B cell (primary cell): ENCODE measurements around the gene CDKN2D. TPM values are rescaled to one million over a fixed set of nuclear protein-coding genes. Genes with fewer than 3 reads are reported as not detected.

Experiments used
- ATAC-seq: fragments of 200-7000 bp; cut with Tn5 transposase; one replicate; pipeline ENCODE4 v1.10.0; 2021; ENCODE audit warnings: low read depth, mild to moderate bottlenecking, moderate number of reproducible peaks, moderate library complexity
- CTCF ChIA-PET: fragments of 350-600 bp; sonication (Branson Sonifier 250); formaldehyde crosslinking; loops from one replicate; lab custom pipeline; 2021; ENCODE audit warnings: antibody characterized with exemption, inconsistent platforms; lab: Charles Lee
- POLR2A ChIA-PET: fragments of 350-600 bp; sonication (Branson Sonifier 250); formaldehyde crosslinking; loops from one replicate; lab custom pipeline; 2021; ENCODE audit warnings: antibody characterized with exemption; lab: Charles Lee
- DNase-seq: peaks from one replicate; pipeline ENCODE4 v3.0.0; 2013
- H2AFZ ChIP-seq: 2 replicates; pipeline ENCODE4 v1.6.1; 2012; ENCODE audit warnings: mild to moderate bottlenecking, low read depth, low read length; ENCODE audit not compliant: insufficient read depth, poor library complexity, severe bottlenecking
- H3K27ac ChIP-seq, 2 donors: 1 replicate in 1 of 2; 2 replicates in 1 of 2; pipeline ENCODE4 v1.5.1; 2012 to 2013; ENCODE audit warnings: low read length in 2 of 2, mild to moderate bottlenecking in 2 of 2, moderate library complexity in 1 of 2
- H3K27me3 ChIP-seq, 4 experiments: fragments of 200-600 bp in 1 of 4; sonication (generic) in 1 of 4; replicated peaks in 1 of 4; 1 replicate in 2 of 4; 2 replicates in 2 of 4; pipeline versions ENCODE4 v1.6.1 to v1.7.0; 2013 to 2016; ENCODE audit warnings: low read length in 3 of 4, mild to moderate bottlenecking in 2 of 4, mixed read lengths in 1 of 4, moderate library complexity in 1 of 4; ENCODE audit not compliant: insufficient read depth in 4 of 4, control insufficient read depth in 3 of 4; ENCODE audit errors: control extremely low read depth in 1 of 4
- H3K36me3 ChIP-seq, 2 experiments: replicated peaks in 1 of 2; 1 replicate in 1 of 2; 2 replicates in 1 of 2; pipeline versions ENCODE4 v1.6.1 to v1.7.1; 2013; ENCODE audit warnings: low read length in 1 of 2; ENCODE audit not compliant: insufficient read depth in 2 of 2, control insufficient read depth in 1 of 2; ENCODE audit errors: control extremely low read depth in 1 of 2, extremely low read depth in 1 of 2
- H3K4me1 ChIP-seq, 2 donors: fragments of 200-600 bp in 1 of 2; sonication (generic) in 1 of 2; 1 replicate in 1 of 2; 2 replicates in 1 of 2; pipeline versions ENCODE4 v1.5.1 to v1.6.1; 2013 to 2017; ENCODE audit warnings: low read length in 2 of 2; ENCODE audit not compliant: control insufficient read depth in 2 of 2, insufficient read depth in 2 of 2
- H3K4me2 ChIP-seq: replicated peaks from 2 replicates; pipeline ENCODE3; 2012; ENCODE audit warnings: mild to moderate bottlenecking, low read depth, low read length; ENCODE audit not compliant: poor library complexity, severe bottlenecking
- H3K4me3 ChIP-seq, 5 experiments: fragments of 200-600 bp in 1 of 5; sonication (generic) in 1 of 5; 1 replicate in 3 of 5; 2 replicates in 2 of 5; pipeline versions ENCODE4 v1.5.1 to v1.7.0; 2011 to 2016; ENCODE audit warnings: low read length in 4 of 5, mild to moderate bottlenecking in 4 of 5, low read depth in 2 of 5, control low read depth in 1 of 5, moderate library complexity in 1 of 5; ENCODE audit not compliant: insufficient read depth in 1 of 5; ENCODE audit errors: control extremely low read depth in 1 of 5, extremely low read depth in 1 of 5
- H3K79me2 ChIP-seq: fragments of 200-600 bp; sonication (generic); one replicate; pipeline ENCODE4 v1.6.0; 2016; ENCODE audit warnings: low read length; ENCODE audit not compliant: control insufficient read depth, insufficient read depth
- H3K9ac ChIP-seq: fragments of 200-600 bp; sonication (generic); 2 replicates; pipeline ENCODE4 v1.6.1; 2017; ENCODE audit warnings: mild to moderate bottlenecking, low read length, moderate library complexity
- H3K9me3 ChIP-seq, 3 donors: one replicate each; pipeline versions ENCODE4 v1.6.1 to v1.7.1; 2013; ENCODE audit warnings: low read length in 2 of 3; ENCODE audit not compliant: control insufficient read depth in 2 of 3, insufficient read depth in 1 of 3; ENCODE audit errors: control extremely low read depth in 1 of 3
- H4K20me1 ChIP-seq: 2 replicates; pipeline ENCODE4 v1.6.0; 2012; ENCODE audit warnings: mild to moderate bottlenecking, low read length; ENCODE audit not compliant: insufficient read depth, control insufficient read depth, poor library complexity, severe bottlenecking
- H3K27ac Mint-ChIP-seq: one replicate; pipeline ENCODE4 v1.8.0; 2021; ENCODE audit warnings: mixed read lengths
- H3K27me3 Mint-ChIP-seq: one replicate; pipeline ENCODE4 v1.8.0; 2021; ENCODE audit warnings: mixed read lengths
- H3K4me1 Mint-ChIP-seq: one replicate; pipeline ENCODE4 v1.8.0; 2021; ENCODE audit warnings: mixed read lengths
- H3K4me3 Mint-ChIP-seq: one replicate; pipeline ENCODE4 v1.8.0; 2021; ENCODE audit warnings: mixed read lengths
- H3K9me3 Mint-ChIP-seq: one replicate; pipeline ENCODE4 v1.8.0; 2022; ENCODE audit warnings: mixed read lengths; ENCODE audit not compliant: insufficient read depth
- CTCF ChIP-seq: fragments of 200-600 bp; IDR thresholded peaks from one replicate; pipeline ENCODE4 v1.8.0; 2022; ENCODE audit warnings: antibody characterized with exemption, mild to moderate bottlenecking
- EZH2 ChIP-seq: IDR thresholded peaks from 2 replicates; pipeline ENCODE4 v1.6.1; 2012; ENCODE audit warnings: borderline replicate concordance, low read depth, mild to moderate bottlenecking, moderate library complexity, low read length; ENCODE audit not compliant: insufficient read depth, poor library complexity, severe bottlenecking
- WGBS: methylation state at CpG from one replicate; pipeline ENCODE4 v1.1.5; 2013; ENCODE audit warnings: missing lambda C conversion rate; ENCODE audit not compliant: insufficient coverage; 5-methylcytosine and 5-hydroxymethylcytosine counted together
- intact Hi-C: fragments of 100-400 bp; cut with micrococcal nuclease; formaldehyde crosslinking; loops from one replicate; pipeline ENCODE4 v1.10.0; 2022
- polyA plus RNA-seq: library from polyadenylated mRNA; depleted of rRNA; stranded (reverse); fragments of >200 nt; gene quantifications from 2 replicates; pipeline ENCODE4 v1.2.3, GENCODE V29; 2012
- total RNA-seq, 2 donors: library from RNA; stranded (reverse); fragments of 120-200 nt in 1 of 2; gene quantifications; 1 replicate in 1 of 2; 2 replicates in 1 of 2; pipeline versions ENCODE4 v1.2.3 to v1.2.4, GENCODE V29; 2013 to 2022

The CDKN2D gene
- total and polyA plus RNA-seq, 2 donors (not counting 1 experiment from before 2014, with no cell fraction given) = 38.4 to 122 TPM

DNA sequence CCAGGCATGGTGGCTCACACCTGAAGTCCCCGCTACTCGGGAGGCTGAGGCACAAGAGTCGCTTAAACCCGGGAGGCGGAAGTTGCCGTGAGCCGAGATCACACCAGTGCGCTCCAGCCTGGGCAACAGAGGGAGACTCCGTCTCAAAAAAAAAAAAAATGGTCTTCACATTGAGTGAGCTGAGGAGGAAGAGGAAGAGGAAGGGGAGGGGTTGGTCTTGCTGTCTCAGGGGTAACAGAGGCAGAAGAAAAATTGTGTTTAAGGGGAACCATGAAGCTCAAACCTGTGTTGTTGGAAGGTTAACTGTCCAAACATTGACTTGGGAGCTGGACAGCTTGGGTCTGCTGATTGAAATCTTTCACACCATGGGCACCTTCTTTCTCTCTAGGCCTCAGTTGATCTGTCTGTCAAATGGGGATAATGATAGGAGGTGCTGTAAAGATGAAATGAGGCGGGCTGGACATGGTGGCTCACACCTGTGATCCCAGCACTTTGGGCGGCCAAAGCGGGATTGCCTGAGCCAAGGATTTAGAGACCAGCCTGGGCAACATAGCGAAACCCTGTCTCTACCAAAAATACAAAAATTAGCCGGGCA is 46.7 kb upstream of the CDKN2D start:
- ChIA-PET POLR2A (interaction anchor here (0.6 to 1.0 kb wide), 3 partner anchors 11 to 190 kb away, joined by 3 to 4 read pairs (median 4); no protein-coding TSS in a partner anchor), CTCF (interaction anchor here (0.6 to 3.8 kb wide), 5 partner anchors 19 to 87 kb away, joined by 3 to 37 read pairs (median 4); no protein-coding TSS in a partner anchor)
- peak; percentile 56 for ATAC-seq

More for the DNA sequence above, 46.7 kb upstream of the CDKN2D start:
- Mint-ChIP-seq H3K27ac (peak overlapping the region; percentile 90), H3K27me3 (no peaks in the 10 kb centered on the region), H3K4me1 (peaks cover 46% of the 10 kb centered on the region), H3K4me3 (peak overlapping the region; percentile 76), H3K9me3 (no peaks in the 10 kb centered on the region)
- H3K4me2 ChIP-seq = peak overlapping the region; percentile 48
- no peak for TF ChIP-seq CTCF
- no peak for TF ChIP-seq EZH2
- H3K9ac ChIP-seq = peak overlapping the region; percentile 35
- peaks cover 4 to 40% of the 10 kb centered on the region in 2 experiments for H3K36me3 ChIP-seq
- H3K4me3 ChIP-seq = peak overlapping the region in 2 of 5 experiments; percentile 32 to 38
- WGBS = 56% methylated on average over 8 of the region's 14 CpGs
- H3K9me3 ChIP-seq = no peaks in the 10 kb centered on the region
- peaks cover 98% of the 10 kb centered on the region for H3K79me2 ChIP-seq
- peaks cover 89% of the 10 kb centered on the region for H4K20me1 ChIP-seq
- H3K4me1 ChIP-seq = peaks cover 18 to 57% of the 10 kb centered on the region in 2 donors
- peak; percentile 66 for DNase-seq
- intact Hi-C loops = loop anchor here (5.0 kb wide), 1 partner anchor 33 kb away; no protein-coding TSS in a partner anchor
- peak overlapping the region; percentile 11 to 49 for H3K27ac ChIP-seq
- H2AFZ ChIP-seq = no peak overlapping the region
- no peaks in the 10 kb centered on the region for H3K27me3 ChIP-seq
